ENCODE data around the gene ZNF324.
"Not testable (repeated sequence)": the region's sequence is repeated elsewhere in the genome, so short reads cannot be mapped to it uniquely, and the experiment has no call there.

The ZNF324 gene

DNA sequence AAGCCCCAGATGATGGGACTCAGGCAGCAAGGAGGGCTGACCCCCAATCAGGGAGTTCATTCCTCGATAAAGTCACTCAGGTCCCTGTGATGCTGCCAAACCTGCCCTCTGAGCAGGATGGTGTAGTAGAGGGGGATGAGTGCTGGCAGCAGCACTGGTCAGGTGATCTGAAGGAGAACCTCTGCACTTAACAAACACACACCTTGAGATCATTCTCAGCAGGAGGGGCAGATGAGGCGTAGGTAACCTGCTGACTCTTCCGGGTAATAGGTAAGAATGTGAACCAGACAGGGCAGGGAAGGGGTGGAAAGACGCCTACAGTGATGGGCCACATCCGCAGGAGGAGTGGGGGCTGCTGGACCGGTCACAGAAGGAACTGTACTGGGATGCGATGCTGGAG is 12.4 kb downstream of the ZNF324 start:
- TF ChIP-seq, protein P1, sequence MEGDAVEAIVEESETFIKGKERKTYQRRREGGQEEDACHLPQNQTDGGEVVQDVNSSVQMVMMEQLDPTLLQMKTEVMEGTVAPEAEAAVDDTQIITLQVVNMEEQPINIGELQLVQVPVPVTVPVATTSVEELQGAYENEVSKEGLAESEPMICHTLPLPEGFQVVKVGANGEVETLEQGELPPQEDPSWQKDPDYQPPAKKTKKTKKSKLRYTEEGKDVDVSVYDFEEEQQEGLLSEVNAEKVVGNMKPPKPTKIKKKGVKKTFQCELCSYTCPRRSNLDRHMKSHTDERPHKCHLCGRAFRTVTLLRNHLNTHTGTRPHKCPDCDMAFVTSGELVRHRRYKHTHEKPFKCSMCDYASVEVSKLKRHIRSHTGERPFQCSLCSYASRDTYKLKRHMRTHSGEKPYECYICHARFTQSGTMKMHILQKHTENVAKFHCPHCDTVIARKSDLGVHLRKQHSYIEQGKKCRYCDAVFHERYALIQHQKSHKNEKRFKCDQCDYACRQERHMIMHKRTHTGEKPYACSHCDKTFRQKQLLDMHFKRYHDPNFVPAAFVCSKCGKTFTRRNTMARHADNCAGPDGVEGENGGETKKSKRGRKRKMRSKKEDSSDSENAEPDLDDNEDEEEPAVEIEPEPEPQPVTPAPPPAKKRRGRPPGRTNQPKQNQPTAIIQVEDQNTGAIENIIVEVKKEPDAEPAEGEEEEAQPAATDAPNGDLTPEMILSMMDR (IDR thresholded peaks at IDR 0.05; ENCODE audit: control insufficient read depth, extremely low read depth, insufficient read depth), result no peak

GRCh38 chr19:58479736-58480480 is 13.0 kb downstream of the ZNF324 start:
- TF ChIP-seq, protein P1 (IDR thresholded peaks at IDR 0.05; ENCODE audit: control insufficient read depth, extremely low read depth, insufficient read depth), result no peak
- H3K4me3 ChIP-seq (ENCODE audit: low read depth, low read length), result no peak overlapping the region
- DNase-seq (ENCODE audit: low read depth), result no peak

More for the DNA sequence above, 12.4 kb downstream of the ZNF324 start:
- no peak overlapping the region for H3K4me3 ChIP-seq (ENCODE audit: low read depth, low read length)
- DNase-seq (ENCODE audit: low read depth), result no peak

- TF ChIP-seq, protein P1 (IDR thresholded peaks at IDR 0.05; ENCODE audit: control insufficient read depth, extremely low read depth, insufficient read depth), result no peak
- no peak overlapping the region for H3K4me3 ChIP-seq (ENCODE audit: low read depth, low read length)
Measured at GRCh38 chr19:58480481-58480830, 13.6 kb downstream of the ZNF324 start.

DNA sequence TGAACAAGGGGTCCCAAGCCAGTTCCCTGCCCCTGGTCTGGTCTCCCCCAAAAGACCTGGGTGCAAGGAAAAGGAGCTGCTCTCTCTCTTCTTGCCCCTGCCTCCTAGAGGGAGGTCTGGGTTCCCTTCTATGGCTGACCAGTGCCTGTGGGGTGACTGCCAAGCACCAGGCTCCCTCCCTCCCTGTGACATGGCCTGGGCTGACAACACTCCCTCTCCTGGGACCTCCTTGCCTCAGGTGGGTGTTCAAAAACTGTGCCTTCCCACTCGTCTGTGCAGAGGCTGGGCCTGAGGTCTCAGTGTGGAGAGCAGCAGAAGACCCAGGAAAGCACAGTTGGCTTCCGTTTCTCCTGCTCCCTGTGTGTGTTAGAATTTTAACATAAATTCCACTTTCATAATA is 14.0 kb downstream of the ZNF324 start:
- no peak for DNase-seq (ENCODE audit: low read depth)
- TF ChIP-seq, protein P1 (IDR thresholded peaks at IDR 0.05; ENCODE audit: control insufficient read depth, extremely low read depth, insufficient read depth), result no peak
- no peak overlapping the region for H3K4me3 ChIP-seq (ENCODE audit: low read depth, low read length)

More at GRCh38 chr19:58480481-58480830, 13.6 kb downstream of the ZNF324 start:
- DNase-seq (ENCODE audit: low read depth), result no peak

- TF ChIP-seq, protein P1 (IDR thresholded peaks at IDR 0.05; ENCODE audit: control insufficient read depth, extremely low read depth, insufficient read depth), result no peak
- H3K4me3 ChIP-seq (ENCODE audit: low read depth, low read length), result no peak overlapping the region
- DNase-seq (ENCODE audit: low read depth), result no peak
Measured at GRCh38 chr19:58482372-58482771, 15.5 kb downstream of the ZNF324 start.

DNA sequence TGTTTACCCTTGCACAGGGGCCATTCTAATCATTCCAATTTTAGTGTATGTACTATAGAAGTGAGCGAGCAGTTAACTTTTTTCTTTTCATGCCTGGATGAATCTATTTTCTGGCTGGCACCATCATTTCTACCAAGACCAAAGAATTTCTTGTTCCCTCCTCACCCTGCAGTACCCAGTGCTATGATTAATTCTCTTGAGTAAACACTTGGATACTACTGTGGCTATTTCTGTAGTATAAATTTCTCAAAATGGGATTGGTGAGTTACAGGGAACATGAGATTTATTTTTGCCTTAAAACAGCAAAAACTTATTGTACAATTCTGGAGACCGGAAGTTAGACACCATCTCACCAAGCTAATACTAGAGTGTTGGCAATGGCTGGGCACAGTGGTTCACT is 16.9 kb downstream of the ZNF324 start:
- H3K4me3 ChIP-seq (ENCODE audit: low read depth, low read length), result no peak overlapping the region
- TF ChIP-seq, protein P1 (IDR thresholded peaks at IDR 0.05; ENCODE audit: control insufficient read depth, extremely low read depth, insufficient read depth), result no peak
- DNase-seq (ENCODE audit: low read depth), result no peak

- not testable (repeated sequence) for H3K4me3 ChIP-seq (ENCODE audit: low read depth, low read length); DNase-seq (ENCODE audit: low read depth)
Measured at GRCh38 chr19:58484349-58484748, 17.5 kb downstream of the ZNF324 start.

Data from LNCaP clone FGC (cell line).